ENCODE measurements around the gene HYDIN. TPM values are rescaled to one million over a fixed set of nuclear protein-coding genes. Genes with fewer than 3 reads are reported as not detected.

HYDIN gene
- total and polyA plus RNA-seq, 2 experiments from 2014 or later, result 0.04 to 0.67 TPM

GRCh38 chr16:71254832-71255525 lies 24.5 kb upstream of the HYDIN start:
- no peak for TF ChIP-seq CTCF (IDR thresholded peaks at IDR 0.05; ENCODE audit: poor library complexity)
- TF ChIP-seq EZH2phosphoT487 (IDR thresholded peaks at IDR 0.05; ENCODE audit: low read depth, severe bottlenecking, unreplicated experiment), result no peak
- TF ChIP-seq EZH2 (IDR thresholded peaks at IDR 0.05; ENCODE audit: borderline replicate concordance), result no peak

GRCh38 chr16:71250461-71251235 lies 20.1 kb upstream of the HYDIN start:
- peak; percentile 8 for DNase-seq (ENCODE audit: low spot score)
- 86% methylated on average over 5 of the region's 5 CpGs for WGBS (ENCODE audit: low lambda C conversion rate, missing lambda C conversion rate)
- Histone ChIP-seq H4K20me1 (ENCODE audit: insufficient read depth, poor library complexity, severe bottlenecking) (no peaks in the 10 kb centered on the region), H3K27me3 (no peaks in the 10 kb centered on the region), H3K4me2 (no peak overlapping the region), H3K4me1 (ENCODE audit: insufficient read depth) (no peaks in the 10 kb centered on the region), H3K9me2 (replicated peaks; ENCODE audit: insufficient read depth) (no peaks in the 10 kb centered on the region), H3K79me2 (no peaks in the 10 kb centered on the region), H2AFZ (no peak overlapping the region), H3K27ac (no peak overlapping the region), H3K9me3 (ENCODE audit: low read depth) (no peaks in the 10 kb centered on the region), H3K36me3 (replicated peaks; ENCODE audit: insufficient read depth, low read depth) (no peaks in the 10 kb centered on the region), H3K4me3 (no peak overlapping the region)
- TF ChIP-seq EZH2phosphoT487 (IDR thresholded peaks at IDR 0.05; ENCODE audit: low read depth, severe bottlenecking, unreplicated experiment) (no peak), CTCF (IDR thresholded peaks at IDR 0.05; ENCODE audit: poor library complexity) (no peak), EZH2 (IDR thresholded peaks at IDR 0.05; ENCODE audit: borderline replicate concordance) (no peak)

More at GRCh38 chr16:71254832-71255525, 24.5 kb upstream of the HYDIN start:
- H3K79me2 ChIP-seq, result no peaks in the 10 kb centered on the region
- no peaks in the 10 kb centered on the region for H3K4me1 ChIP-seq (ENCODE audit: insufficient read depth)
- no peaks in the 10 kb centered on the region for H3K36me3 ChIP-seq (replicated peaks; ENCODE audit: insufficient read depth, low read depth)
- no peaks in the 10 kb centered on the region for H4K20me1 ChIP-seq (ENCODE audit: insufficient read depth, poor library complexity, severe bottlenecking)
- H3K9me3 ChIP-seq (ENCODE audit: low read depth), result no peaks in the 10 kb centered on the region
- no peak overlapping the region for H3K4me3 ChIP-seq
- H3K27me3 ChIP-seq, result peaks cover 4% of the 10 kb centered on the region
- H3K27ac ChIP-seq, result no peak overlapping the region
- WGBS (ENCODE audit: low lambda C conversion rate, missing lambda C conversion rate), result 78% methylated on average over 4 of the region's 4 CpGs
- H2AFZ ChIP-seq, result no peak overlapping the region
- DNase-seq (ENCODE audit: low spot score), result no peak
- no peak overlapping the region for H3K4me2 ChIP-seq
- no peaks in the 10 kb centered on the region for H3K9me2 ChIP-seq (replicated peaks; ENCODE audit: insufficient read depth)

- Histone ChIP-seq H3K9me3 (ENCODE audit: low read depth) (no peaks in the 10 kb centered on the region), H3K4me3 (no peak overlapping the region), H3K4me1 (ENCODE audit: insufficient read depth) (no peaks in the 10 kb centered on the region), H3K27me3 (no peaks in the 10 kb centered on the region), H3K36me3 (replicated peaks; ENCODE audit: insufficient read depth, low read depth) (no peaks in the 10 kb centered on the region), H3K27ac (no peak overlapping the region), H4K20me1 (ENCODE audit: insufficient read depth, poor library complexity, severe bottlenecking) (no peaks in the 10 kb centered on the region), H3K4me2 (no peak overlapping the region), H3K79me2 (no peaks in the 10 kb centered on the region), H3K9me2 (replicated peaks; ENCODE audit: insufficient read depth) (no peaks in the 10 kb centered on the region), H2AFZ (no peak overlapping the region)
- no peak for DNase-seq (ENCODE audit: low spot score)
- 57% methylated on average over 1 of the region's 1 CpG for WGBS (ENCODE audit: low lambda C conversion rate, missing lambda C conversion rate)
- no peak for TF ChIP-seq EZH2 (IDR thresholded peaks at IDR 0.05; ENCODE audit: borderline replicate concordance)
- TF ChIP-seq EZH2phosphoT487 (IDR thresholded peaks at IDR 0.05; ENCODE audit: low read depth, severe bottlenecking, unreplicated experiment), result no peak
- no peak for TF ChIP-seq CTCF (IDR thresholded peaks at IDR 0.05; ENCODE audit: poor library complexity)
These were observed 18.9 kb upstream of the HYDIN start for GRCh38 chr16:71249399-71249798.
